GM10847 (cell line): ENCODE results near the gene USP6.

Source experiments
- POLR2A ChIP-seq: IDR thresholded peaks from 2 replicates; pipeline ENCODE4 v1.6.1; 2011; ENCODE audit not compliant: insufficient read length; ENCODE audit errors: extremely low read depth

USP6 gene

DNA sequence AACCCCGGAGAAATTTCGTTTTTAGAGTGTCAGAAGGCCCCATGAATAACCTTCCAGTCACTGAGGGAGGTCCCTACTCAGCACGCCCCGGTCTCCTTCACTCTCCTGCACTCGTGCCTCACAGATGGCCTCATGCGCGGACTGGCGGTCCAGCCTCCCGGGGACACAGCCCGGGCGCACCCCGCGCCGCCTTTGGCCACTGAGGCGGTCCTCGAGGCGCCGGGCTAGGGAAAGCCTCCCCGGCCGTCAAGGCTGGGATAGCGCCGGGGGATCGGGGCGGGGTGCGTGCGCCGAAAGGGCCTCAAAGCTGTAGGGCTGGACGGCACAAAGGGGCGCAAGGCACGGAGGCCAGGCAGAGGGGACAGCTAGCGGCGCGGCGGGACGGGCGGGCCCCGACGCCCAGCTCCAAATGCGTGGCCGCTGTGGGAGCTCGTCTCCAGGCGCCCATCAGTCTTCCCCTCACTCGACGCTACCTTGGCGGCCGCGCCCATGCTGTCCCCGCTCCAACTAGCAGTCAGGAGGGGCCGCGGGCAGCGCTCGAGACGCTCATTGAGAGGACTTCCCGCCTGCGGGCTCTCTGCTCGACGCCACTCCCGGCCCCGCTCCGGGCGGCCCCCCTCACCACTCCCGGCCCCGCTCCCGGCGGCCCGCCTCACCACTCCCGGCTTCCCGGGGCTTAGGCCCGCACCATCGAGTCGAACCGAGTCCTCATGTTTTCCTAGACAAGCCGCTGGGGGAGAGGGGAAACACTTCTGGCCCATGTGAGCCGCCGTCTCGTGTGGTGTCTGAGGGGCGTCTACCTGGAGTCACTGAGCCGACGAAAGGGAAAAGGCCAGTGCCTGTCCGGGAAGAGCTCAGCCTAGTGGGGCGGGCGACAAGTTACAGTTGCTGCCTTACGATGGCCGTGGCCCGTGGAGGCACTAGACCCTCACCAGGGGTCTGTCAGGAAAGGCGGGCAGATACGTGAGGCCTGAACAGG is at the start of gene USP6:
TSS of gene USP6 (plus strand) at position 360 of the 979 bp plus-strand sequence. CDS start 14,336 bp downstream, outside the sequence.
- no peak for TF ChIP-seq POLR2A

GRCh38 chr17:5068236-5068635 is 47.6 kb upstream of the USP6 start:
- TF ChIP-seq POLR2A, result no peak

- TF ChIP-seq POLR2A, result no peak
Measured at GRCh38 chr17:5069724-5070123, 46.1 kb upstream of the USP6 start.

GRCh38 chr17:5077781-5078105 is 38.1 kb upstream of the USP6 start:
- TF ChIP-seq POLR2A, result no peak

GRCh38 chr17:5078106-5079028 is 37.5 kb upstream of the USP6 start, which contains the start of gene ZFP3:
Gene ZFP3 (plus strand): TSS chr17:5078467. CDS start chr17:5091505, 13,038 bp downstream.
- TF ChIP-seq POLR2A, result peak; percentile 65

- no peak for TF ChIP-seq POLR2A
Measured at GRCh38 chr17:5080591-5080990, 35.2 kb upstream of the USP6 start.

GRCh38 chr17:5092218-5093010 is 23.4 kb upstream of the USP6 start:
- TF ChIP-seq POLR2A, result no peak

- TF ChIP-seq POLR2A, result no peak
Measured at GRCh38 chr17:5096731-5097100, 19.1 kb upstream of the USP6 start.

DNA sequence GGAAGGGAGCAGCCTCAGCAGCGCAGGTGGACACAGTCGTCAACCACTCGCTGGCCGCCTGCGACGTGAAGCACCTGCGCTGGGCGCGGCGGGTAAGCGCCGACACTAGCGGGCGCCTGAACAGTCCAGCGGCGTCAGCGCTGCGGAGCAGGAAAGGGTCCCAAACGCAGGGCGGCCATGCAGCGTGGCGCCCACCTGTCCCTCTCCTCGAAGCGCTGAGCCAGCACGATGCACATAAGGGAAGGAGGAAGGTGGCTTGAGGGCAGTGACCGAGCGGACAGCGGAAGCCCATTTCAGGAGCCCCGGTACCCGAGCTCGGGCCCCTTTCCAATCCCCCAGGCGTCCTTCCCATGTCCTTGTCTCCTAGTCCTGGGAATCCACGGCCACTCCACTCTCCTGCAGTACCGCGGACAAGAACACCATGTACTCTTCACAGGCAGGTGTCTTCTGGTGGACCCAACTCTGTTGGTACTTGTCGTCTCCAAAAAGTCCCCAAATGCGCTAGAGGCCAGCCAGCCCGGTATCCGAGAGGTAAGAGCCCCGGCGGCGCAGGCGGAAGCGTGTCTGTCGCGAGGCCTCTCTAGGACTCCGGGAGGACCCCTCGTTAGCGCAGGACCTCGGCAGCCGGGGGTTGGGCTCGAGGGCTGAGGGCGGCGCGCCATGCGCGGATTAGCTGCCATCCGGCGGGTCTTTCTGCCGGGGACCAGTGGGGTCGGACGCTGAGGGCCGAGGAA is 18.6 kb upstream of the USP6 start:
- no peak for TF ChIP-seq POLR2A

GRCh38 chr17:5099271-5099670 is 16.6 kb upstream of the USP6 start:
- TF ChIP-seq POLR2A, result no peak

DNA sequence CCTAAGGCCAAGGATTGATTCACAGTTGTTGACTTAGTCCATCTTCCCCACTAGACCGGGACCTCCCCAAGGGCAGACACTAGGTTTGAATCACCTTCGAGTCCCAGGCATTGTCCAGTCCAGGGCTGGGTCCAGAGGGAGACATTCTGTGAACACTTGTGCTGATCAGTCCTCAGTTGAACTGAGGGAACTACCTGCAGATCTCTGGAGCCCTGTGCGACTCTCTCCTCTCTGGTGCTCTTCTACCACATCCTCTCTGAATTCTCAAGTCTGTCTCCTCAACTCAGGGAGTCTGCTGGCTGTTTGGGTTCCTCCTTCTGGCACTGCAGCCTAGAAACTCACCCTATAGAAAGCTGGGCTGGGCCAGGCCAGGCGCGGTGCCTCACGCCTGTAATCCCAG is 15.0 kb upstream of the USP6 start:
- TF ChIP-seq POLR2A, result no peak

DNA sequence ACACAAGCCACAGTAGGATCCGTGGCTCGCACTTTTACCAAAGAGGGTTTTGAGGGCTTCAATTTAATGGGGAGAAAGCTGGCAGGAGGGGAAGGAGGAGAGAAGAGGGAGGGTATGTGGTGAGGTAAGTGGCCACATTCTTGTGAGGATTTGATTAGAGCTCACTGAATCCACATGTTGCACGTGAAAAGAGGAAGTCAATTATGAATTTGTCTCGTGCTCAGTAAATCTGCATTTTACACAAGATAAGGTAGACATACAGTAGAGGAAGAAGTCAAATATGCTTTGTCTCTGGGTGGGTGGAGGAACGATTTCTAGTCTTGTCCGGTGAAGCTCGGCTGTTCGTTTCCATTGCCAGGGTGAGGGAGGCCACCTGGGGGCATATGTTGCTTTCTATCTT is 5.0 kb upstream of the USP6 start:
- no peak for TF ChIP-seq POLR2A

DNA sequence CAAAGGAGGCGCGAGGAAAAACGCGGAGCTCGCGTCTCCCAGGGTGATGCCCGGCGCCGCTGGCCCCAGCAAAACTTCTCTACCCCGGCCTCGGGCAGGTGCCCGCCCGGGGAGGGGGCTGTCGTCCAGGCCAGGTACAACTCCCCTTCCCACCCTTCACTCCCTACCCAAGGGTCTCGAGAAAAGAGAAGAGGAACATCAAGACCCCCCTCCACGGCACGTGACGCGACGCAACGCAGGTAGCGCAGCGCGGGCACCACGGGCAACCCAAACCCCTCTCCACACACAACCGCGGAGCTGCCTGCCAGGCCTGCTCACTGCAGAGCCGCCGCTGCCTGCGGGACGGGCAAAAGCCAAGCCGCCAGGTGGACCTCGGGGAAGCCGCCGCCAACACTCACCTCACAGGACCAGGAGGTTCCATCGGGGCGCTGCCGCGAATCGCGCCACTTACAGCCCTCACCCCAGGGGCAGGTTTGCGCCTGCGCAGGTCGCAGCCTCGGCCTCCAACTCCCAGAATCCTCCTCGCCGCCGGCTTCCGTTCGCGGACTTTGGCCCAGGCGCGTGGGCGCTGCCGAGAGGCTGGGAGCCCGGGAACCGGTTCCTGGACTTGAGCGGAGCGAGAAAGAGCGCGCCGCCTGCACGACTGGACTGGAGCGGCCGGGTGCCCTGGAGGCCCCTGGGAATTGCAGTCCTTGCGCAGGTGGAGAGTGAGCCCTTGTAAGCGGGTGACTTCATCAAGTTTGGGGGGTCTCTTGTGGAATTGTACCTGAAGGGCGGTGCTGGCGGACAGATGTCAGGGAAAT is 4.2 kb upstream of the USP6 start, which contains the start of gene ZNF232:
TSS of gene ZNF232 (minus strand) at position 477 of the 803 bp plus-strand sequence. CDS start at position 421, 56 bp downstream.
- TF ChIP-seq POLR2A, result peak; percentile 83

- no peak for TF ChIP-seq POLR2A
Measured at GRCh38 chr17:5118219-5118618, 2.4 kb downstream of the USP6 start.

DNA sequence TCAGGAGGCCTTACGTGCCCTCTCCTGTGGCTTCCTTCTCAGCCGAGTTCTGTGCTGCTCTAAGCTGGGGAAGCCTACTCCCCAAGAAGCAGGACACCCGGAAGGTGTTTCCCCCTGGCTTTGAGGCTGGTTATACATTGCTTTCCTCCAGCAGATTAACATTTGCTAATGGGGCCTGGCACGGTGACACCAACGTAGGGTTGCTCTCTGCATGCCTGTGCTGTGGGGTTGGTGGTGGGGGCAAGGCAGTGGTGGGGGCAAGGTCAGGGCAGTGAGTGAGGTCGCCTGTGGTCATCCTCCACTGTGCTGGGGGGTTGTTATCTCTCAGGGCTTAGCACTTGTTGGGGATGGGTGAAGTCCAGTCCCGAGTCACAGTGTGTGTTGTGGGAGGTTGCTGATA is 4.2 kb downstream of the USP6 start:
- no peak for TF ChIP-seq POLR2A
